Tibial nerve (tissue), 4 donors: Measurements from ENCODE around the gene DESI2.
"Not testable (repeated sequence)": the region's sequence is repeated elsewhere in the genome, so short reads cannot be mapped to it uniquely, and the experiment has no call there.

Source experiments
- EP300 ChIP-seq, 2 donors: sonication (generic); formaldehyde crosslinking; IDR thresholded peaks; one replicate each; pipeline ENCODE4 v1.6.1; 2017; ENCODE audit warnings: antibody characterized with exemption in 2 of 2, mild to moderate bottlenecking in 1 of 2
- POLR2A ChIP-seq, 2 donors: fragments of 450-650 bp; IDR thresholded peaks; one replicate each; pipeline ENCODE4 v1.6.1; 2017; ENCODE audit warnings: antibody characterized with exemption in 2 of 2, mild to moderate bottlenecking in 2 of 2, moderate library complexity in 2 of 2
- TF ChIP-seq, protein P1 (sequence below), 5 experiments: fragments of 200-600 bp in 3 of 5; fragments of 450-650 bp in 2 of 5; sonication (generic) in 3 of 5; IDR thresholded peaks; one replicate each; pipeline ENCODE4 v1.5.1; 2016 to 2019; ENCODE audit warnings: antibody characterized with exemption in 5 of 5, mild to moderate bottlenecking in 3 of 5, moderate library complexity in 2 of 5

DNA sequence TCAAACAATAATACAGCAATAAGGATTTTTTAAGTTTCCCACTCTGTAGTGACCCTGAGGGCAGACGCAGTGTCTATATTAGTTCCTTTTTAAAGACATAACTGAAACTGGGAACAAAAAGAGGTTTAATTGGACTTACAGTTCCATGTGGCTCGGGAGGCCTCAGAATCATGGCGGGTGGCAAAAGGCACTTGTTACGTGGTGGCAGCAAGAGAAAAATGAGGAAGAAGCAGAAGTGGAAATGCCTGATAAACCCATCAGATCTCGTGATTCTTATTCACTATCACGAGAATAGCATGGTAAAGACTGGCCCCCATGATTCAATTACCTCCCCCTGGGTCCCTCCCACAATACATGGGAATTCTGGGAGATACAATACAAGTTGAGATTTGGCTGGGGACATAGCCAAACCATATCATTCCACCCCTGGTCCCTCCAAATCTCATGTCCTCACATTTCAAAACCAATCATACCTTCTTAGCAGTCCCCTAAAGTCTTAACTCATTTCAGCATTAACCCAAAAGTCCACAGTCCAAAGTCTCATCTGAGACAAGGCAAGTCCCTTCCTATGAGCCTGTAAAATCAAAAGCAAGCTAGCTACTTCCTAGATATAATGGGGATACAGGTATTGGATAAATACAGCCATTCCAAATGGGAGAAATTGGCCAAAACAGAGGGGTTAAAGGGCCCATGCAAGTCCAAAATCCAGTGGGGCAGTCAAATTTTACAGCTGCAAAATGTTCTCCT is 13.9 kb downstream of the DESI2 start:
- TF ChIP-seq EP300, POLR2A (IDR thresholded peaks at IDR 0.05): not testable (repeated sequence)
- TF ChIP-seq, protein P1, sequence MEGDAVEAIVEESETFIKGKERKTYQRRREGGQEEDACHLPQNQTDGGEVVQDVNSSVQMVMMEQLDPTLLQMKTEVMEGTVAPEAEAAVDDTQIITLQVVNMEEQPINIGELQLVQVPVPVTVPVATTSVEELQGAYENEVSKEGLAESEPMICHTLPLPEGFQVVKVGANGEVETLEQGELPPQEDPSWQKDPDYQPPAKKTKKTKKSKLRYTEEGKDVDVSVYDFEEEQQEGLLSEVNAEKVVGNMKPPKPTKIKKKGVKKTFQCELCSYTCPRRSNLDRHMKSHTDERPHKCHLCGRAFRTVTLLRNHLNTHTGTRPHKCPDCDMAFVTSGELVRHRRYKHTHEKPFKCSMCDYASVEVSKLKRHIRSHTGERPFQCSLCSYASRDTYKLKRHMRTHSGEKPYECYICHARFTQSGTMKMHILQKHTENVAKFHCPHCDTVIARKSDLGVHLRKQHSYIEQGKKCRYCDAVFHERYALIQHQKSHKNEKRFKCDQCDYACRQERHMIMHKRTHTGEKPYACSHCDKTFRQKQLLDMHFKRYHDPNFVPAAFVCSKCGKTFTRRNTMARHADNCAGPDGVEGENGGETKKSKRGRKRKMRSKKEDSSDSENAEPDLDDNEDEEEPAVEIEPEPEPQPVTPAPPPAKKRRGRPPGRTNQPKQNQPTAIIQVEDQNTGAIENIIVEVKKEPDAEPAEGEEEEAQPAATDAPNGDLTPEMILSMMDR (IDR thresholded peaks at IDR 0.05) = not testable (repeated sequence)
